GM23338 (cell line): ENCODE results near the gene PIBF1. TPM values are rescaled to one million over a fixed set of nuclear protein-coding genes. Genes with fewer than 3 reads are reported as not detected.

Experiments
- ATAC-seq: fragments of 200-7000 bp; cut with Tn5 transposase; 3 replicates; pipeline ENCODE4 v1.9.1; 2020
- DNase-seq: peaks from one replicate; pipeline ENCODE4 v3.0.0-alpha.2; 2015; ENCODE audit warnings: low spot score
- H2AFZ ChIP-seq: fragments of 200-600 bp; sonication (generic); 2 replicates; pipeline ENCODE4 v1.8.0; 2016; ENCODE audit warnings: antibody characterized with exemption, mild to moderate bottlenecking, moderate library complexity
- H3F3A ChIP-seq: fragments of 200-600 bp; sonication (generic); replicated peaks from 2 replicates; pipeline ENCODE4 v1.8.0; 2017; ENCODE audit warnings: antibody characterized with exemption, mixed run types, low read depth
- H3K27ac ChIP-seq: fragments of 200-600 bp; sonication (generic); 2 replicates; pipeline ENCODE4 v1.6.1; 2016; ENCODE audit warnings: low read depth
- H3K27me3 ChIP-seq: fragments of 200-600 bp; sonication (generic); 2 replicates; pipeline ENCODE4 v1.8.0; 2016; ENCODE audit warnings: mild to moderate bottlenecking, mixed run types, moderate library complexity; ENCODE audit not compliant: insufficient read depth
- H3K36me3 ChIP-seq: fragments of 200-600 bp; sonication (generic); 2 replicates; pipeline ENCODE4 v1.8.0; 2016; ENCODE audit warnings: mild to moderate bottlenecking; ENCODE audit not compliant: insufficient read depth
- H3K4me1 ChIP-seq: fragments of 200-600 bp; sonication (generic); 2 replicates; pipeline ENCODE4 v1.8.0; 2016; ENCODE audit warnings: mild to moderate bottlenecking, moderate library complexity; ENCODE audit not compliant: insufficient read depth
- H3K4me2 ChIP-seq: fragments of 200-600 bp; sonication (generic); 2 replicates; pipeline ENCODE4 v1.7.1; 2017; ENCODE audit warnings: mixed run types
- H3K4me3 ChIP-seq: fragments of 200-600 bp; sonication (generic); 2 replicates; pipeline ENCODE4 v1.6.1; 2016; ENCODE audit warnings: mixed run types
- H3K79me2 ChIP-seq: fragments of 200-600 bp; sonication (generic); replicated peaks from 2 replicates; pipeline ENCODE4 v1.8.0; 2017; ENCODE audit warnings: mild to moderate bottlenecking; ENCODE audit not compliant: insufficient read depth
- H3K9me2 ChIP-seq: fragments of 200-600 bp; sonication (generic); 2 replicates; pipeline ENCODE4 v1.8.0; 2017; ENCODE audit not compliant: insufficient read depth
- H4K20me1 ChIP-seq: fragments of 200-600 bp; sonication (generic); replicated peaks from 2 replicates; pipeline ENCODE4 v1.8.0; 2017; ENCODE audit warnings: mild to moderate bottlenecking; ENCODE audit not compliant: insufficient read depth
- H3K27ac Mint-ChIP-seq: 2 replicates; pipeline ENCODE4 v1.8.0; 2020; ENCODE audit warnings: inconsistent platforms, mild to moderate bottlenecking, moderate library complexity, mixed read lengths
- H3K27me3 Mint-ChIP-seq: 3 replicates; pipeline ENCODE4 v1.8.0; 2022; ENCODE audit warnings: low read depth, mild to moderate bottlenecking, moderate library complexity, mixed read lengths, inconsistent platforms; ENCODE audit not compliant: insufficient read depth, poor library complexity
- H3K36me3 Mint-ChIP-seq: 3 replicates; pipeline ENCODE4 v1.8.0; 2021; ENCODE audit warnings: low read depth, mild to moderate bottlenecking, inconsistent platforms, moderate library complexity, mixed read lengths
- H3K4me1 Mint-ChIP-seq: 3 replicates; pipeline ENCODE4 v1.8.0; 2020; ENCODE audit warnings: mild to moderate bottlenecking, inconsistent platforms, mixed read lengths
- H3K4me3 Mint-ChIP-seq: 3 replicates; pipeline ENCODE4 v1.8.0; 2021; ENCODE audit warnings: moderate library complexity, mild to moderate bottlenecking, inconsistent platforms, mixed read lengths
- H3K9me3 Mint-ChIP-seq: 3 replicates; pipeline ENCODE4 v1.8.0; 2020; ENCODE audit warnings: moderate library complexity, mild to moderate bottlenecking, inconsistent platforms, mixed read lengths
- CREB1 ChIP-seq: fragments of 250-450 bp; sonication (Bioruptor Pico); IDR thresholded peaks from 2 replicates; pipeline ENCODE4 v1.5.0; 2020; ENCODE audit warnings: low read depth, mild to moderate bottlenecking, moderate library complexity
- CTCF ChIP-seq, 2 experiments: fragments of 200-600 bp in 1 of 2; sonication (generic) in 1 of 2; conservative IDR thresholded peaks; 2 replicates each; pipeline versions ENCODE4 v1.5.1 to v1.6.1; 2016 to 2017; ENCODE audit warnings: antibody characterized with exemption in 2 of 2, low read depth in 2 of 2, mild to moderate bottlenecking in 2 of 2, moderate library complexity in 1 of 2
- ETS1 ChIP-seq: IDR thresholded peaks from 2 replicates; pipeline ENCODE4 v1.6.1; 2016; ENCODE audit warnings: antibody characterized with exemption
- EZH2 ChIP-seq: fragments of 200-600 bp; sonication (generic); IDR thresholded peaks from one replicate; pipeline ENCODE4 v1.8.0; 2017; ENCODE audit warnings: antibody characterized with exemption, mild to moderate bottlenecking, low read depth; ENCODE audit not compliant: unreplicated experiment
- EZH2phosphoT487 ChIP-seq: fragments of 200-600 bp; sonication (generic); IDR thresholded peaks from one replicate; pipeline ENCODE4 v1.8.1; 2018; ENCODE audit warnings: antibody characterized with exemption; ENCODE audit not compliant: unreplicated experiment
- JUNB ChIP-seq: IDR thresholded peaks from one replicate; pipeline ENCODE4 v1.6.1; 2016; ENCODE audit warnings: antibody characterized with exemption; ENCODE audit not compliant: unreplicated experiment
- NANOG ChIP-seq: IDR thresholded peaks from 2 replicates; pipeline ENCODE4 v1.6.1; 2016; ENCODE audit warnings: antibody characterized with exemption, borderline replicate concordance
- POLR2AphosphoS5 ChIP-seq: IDR thresholded peaks from 2 replicates; pipeline ENCODE4 v1.6.1; 2016; ENCODE audit warnings: antibody characterized with exemption, low read depth
- REST ChIP-seq: IDR thresholded peaks from one replicate; pipeline ENCODE4 v1.6.1; 2018; ENCODE audit warnings: antibody characterized with exemption; ENCODE audit not compliant: unreplicated experiment
- STAT1 ChIP-seq: IDR thresholded peaks from one replicate; pipeline ENCODE4 v1.6.1; 2016; ENCODE audit warnings: antibody characterized with exemption; ENCODE audit not compliant: unreplicated experiment
- ZNF114 ChIP-seq: fragments of 250-450 bp; sonication (Bioruptor Pico); IDR thresholded peaks from 2 replicates; pipeline ENCODE4 v1.5.0; 2020; ENCODE audit warnings: mild to moderate bottlenecking, moderate library complexity
- ZNF462 ChIP-seq: fragments of 250-450 bp; sonication (Bioruptor Pico); IDR thresholded peaks from 2 replicates; pipeline ENCODE4 v1.5.0; 2020; ENCODE audit warnings: mild to moderate bottlenecking, moderate library complexity
- polyA plus RNA-seq: library from polyadenylated mRNA; unstranded; fragments of >200 nt; fragmentation: Nextera tagmentation; extraction: Ambion mirVana; gene quantifications from 2 replicates; pipeline ENCODE4 v1.2.1, GENCODE V29; 2016
- total RNA-seq: library from RNA; depleted of rRNA; stranded (reverse); fragments of >200 nt; shearing (Covaris generic); gene quantifications from 2 replicates; pipeline ENCODE4 v1.2.3, GENCODE V29; 2014

PIBF1 gene
- total and polyA plus RNA-seq, 2 experiments from 2014 or later, result 14.9 to 22.6 TPM

- TF ChIP-seq REST, result no peak
- no peak for TF ChIP-seq CREB1 (CRISPR knock-in tag)
- no peak for TF ChIP-seq ZNF114 (CRISPR knock-in tag)
- TF ChIP-seq NANOG, result no peak
- no peak for TF ChIP-seq CTCF (conservative IDR thresholded peaks at IDR 0.05; ENCODE audit: low read depth in 2 of 2)
- TF ChIP-seq ETS1, result no peak
- no peak for TF ChIP-seq EZH2
Observed at GRCh38 chr13:73040484-73040883, 258.6 kb downstream of the PIBF1 start (continued).

GRCh38 chr13:73040968-73041596 is 259.1 kb downstream of the PIBF1 start:
- H3K27me3 Mint-ChIP-seq, result no peaks in the 10 kb centered on the region
- no peak overlapping the region for H3K27ac Mint-ChIP-seq
- no peak overlapping the region for H3K4me2 ChIP-seq
- no peak for TF ChIP-seq JUNB
- TF ChIP-seq STAT1, result no peak
- no peak for TF ChIP-seq POLR2AphosphoS5
- no peak for TF ChIP-seq ZNF114 (CRISPR knock-in tag)
- TF ChIP-seq EZH2, result no peak
- no peak for TF ChIP-seq CREB1 (CRISPR knock-in tag)
- TF ChIP-seq EZH2phosphoT487, result no peak
- no peak for TF ChIP-seq ZNF462 (CRISPR knock-in tag)

More at GRCh38 chr13:73040968-73041596, 259.1 kb downstream of the PIBF1 start:
- Histone ChIP-seq H3K36me3 (no peaks in the 10 kb centered on the region), H3K27me3 (peaks cover 23% of the 10 kb centered on the region; the same call in 1 of the 2 replicates), H2AFZ (no peak overlapping the region), H3K4me3 (no peak overlapping the region), H3K27ac (no peak overlapping the region), H4K20me1 (no peaks in the 10 kb centered on the region), H3F3A (no peaks in the 10 kb centered on the region), H3K79me2 (no peaks in the 10 kb centered on the region), H3K4me1 (peaks cover 9% of the 10 kb centered on the region; the same call in 1 of the 2 replicates), H3K9me2 (no peaks in the 10 kb centered on the region)
- ATAC-seq, result no peak
- H3K9me3 Mint-ChIP-seq, result no peaks in the 10 kb centered on the region
- no peaks in the 10 kb centered on the region for H3K36me3 Mint-ChIP-seq
- no peak for DNase-seq
- H3K4me3 Mint-ChIP-seq, result no peak overlapping the region
- H3K4me1 Mint-ChIP-seq, result peaks cover 11% of the 10 kb centered on the region; the same call in 2 of the 3 replicates
